GM18907 (cell line): ENCODE results near the gene STK38.
"Not testable (repeated sequence)": the region's sequence is repeated elsewhere in the genome, so short reads cannot be mapped to it uniquely, and the experiment has no call there.

ENCODE experiments used
- ATAC-seq: cut with Tn5 transposase; IDR thresholded peaks from one replicate; pipeline ENCODE4 v1.9.1; 2021; ENCODE audit warnings: mild to moderate bottlenecking, moderate library complexity; ENCODE audit not compliant: unreplicated experiment

Gene STK38

GRCh38 chr6:36546920-36547645, at the start of gene STK38:
Gene STK38 (minus strand): TSS chr6:36547479. CDS start chr6:36540202, 7,277 bp downstream.
- ATAC-seq: peak; percentile 71

GRCh38 chr6:36596356-36596755, 49.1 kb upstream of the STK38 start:
- no peak for ATAC-seq

- ATAC-seq: no peak
These were observed 47.8 kb upstream of the STK38 start for GRCh38 chr6:36594816-36595643.

GRCh38 chr6:36594029-36594815, 46.9 kb upstream of the STK38 start, which contains the start of gene SRSF3:
Gene SRSF3 (plus strand): TSS chr6:36594362. CDS start chr6:36596763, 2,401 bp downstream.
- peak; percentile 85 for ATAC-seq

- no peak for ATAC-seq
These were observed 46.3 kb upstream of the STK38 start for GRCh38 chr6:36593569-36594028.

- ATAC-seq: peak; percentile 40
These were observed 45.0 kb upstream of the STK38 start for GRCh38 chr6:36592221-36592655.

GRCh38 chr6:36590237-36590636, 43.0 kb upstream of the STK38 start:
- ATAC-seq: no peak

GRCh38 chr6:36589025-36589400, 41.7 kb upstream of the STK38 start:
- ATAC-seq: not testable (repeated sequence)

- ATAC-seq: no peak
These were observed 39.3 kb upstream of the STK38 start for GRCh38 chr6:36586606-36587005.

GRCh38 chr6:36581716-36582115, 34.4 kb upstream of the STK38 start:
- ATAC-seq: no peak

GRCh38 chr6:36580184-36580526, 32.9 kb upstream of the STK38 start:
- ATAC-seq: no peak

GRCh38 chr6:36578431-36578830, 31.2 kb upstream of the STK38 start:
- ATAC-seq: no peak

- ATAC-seq: no peak
These were observed 30.8 kb upstream of the STK38 start for GRCh38 chr6:36578030-36578429.

GRCh38 chr6:36577301-36577700, 30.0 kb upstream of the STK38 start:
- no peak for ATAC-seq

GRCh38 chr6:36576578-36576977, 29.3 kb upstream of the STK38 start:
- ATAC-seq: no peak

GRCh38 chr6:36574679-36575078, 27.4 kb upstream of the STK38 start:
- no peak for ATAC-seq

- not testable (repeated sequence) for ATAC-seq
These were observed 25.4 kb upstream of the STK38 start for GRCh38 chr6:36572353-36573311.

- no peak for ATAC-seq
These were observed 24.1 kb upstream of the STK38 start for GRCh38 chr6:36571122-36572043.

GRCh38 chr6:36570264-36570663, 23.0 kb upstream of the STK38 start:
- no peak for ATAC-seq
